Measurements from ENCODE around the gene LRG1. TPM values are rescaled to one million over a fixed set of nuclear protein-coding genes. Genes with fewer than 3 reads are reported as not detected.
A peak's percentile ranks its signal among the peaks of the same experiment; 100 is the strongest.

The LRG1 gene
- total and polyA plus RNA-seq, 9 of the 15 experiments (the other 6 are each of a cell fraction or from before 2014, with no cell fraction given), result 1.5 to 11.9 (median 8.7) TPM

DNA sequence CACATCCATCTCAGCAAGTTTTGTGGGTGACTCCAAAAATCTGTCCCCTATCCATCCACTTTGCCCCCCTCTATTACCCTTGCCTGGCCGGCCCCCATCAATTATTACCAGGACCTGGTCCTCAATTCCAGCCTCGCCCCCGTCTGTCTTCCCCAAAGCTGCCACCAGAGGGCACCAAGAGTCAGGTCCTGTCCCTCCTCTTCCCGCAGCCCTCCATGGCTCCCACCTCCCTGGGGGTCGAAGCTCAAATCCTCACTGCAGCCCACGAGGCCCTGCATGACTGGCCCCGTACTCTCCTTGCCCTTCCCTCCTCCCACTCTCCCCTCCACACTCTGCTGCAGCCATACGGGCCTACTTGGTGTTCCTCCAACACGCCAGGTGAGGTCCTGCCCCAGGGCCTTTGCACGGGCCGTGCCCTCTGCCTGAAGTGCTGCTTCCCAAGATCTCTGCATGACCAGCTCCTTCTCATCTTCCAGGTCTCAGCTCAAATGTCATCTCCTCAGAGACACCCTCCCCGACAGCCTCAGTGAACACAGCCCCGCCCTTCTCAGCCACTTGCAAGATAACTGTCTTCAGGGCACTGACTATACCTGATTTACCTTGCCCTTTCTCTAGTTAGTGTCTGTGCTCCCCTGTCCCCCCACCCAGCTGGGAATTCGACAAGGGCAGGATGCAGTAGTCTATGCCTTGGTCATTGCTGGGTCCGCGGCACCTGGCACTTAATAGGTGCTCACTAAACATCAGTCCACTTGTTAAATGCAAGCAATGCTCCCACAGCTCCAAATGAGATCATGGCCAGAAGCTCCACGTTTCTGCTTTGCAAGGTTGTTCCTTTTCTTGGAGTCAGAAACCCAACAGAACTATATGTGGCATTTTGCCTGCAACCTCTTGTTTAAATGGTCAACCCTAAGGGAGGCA lies 36.4 kb upstream of the LRG1 start (continued):
- TF ChIP-seq MGA (IDR thresholded peaks at IDR 0.05) (no peak), MED1 (CRISPR knock-in tag; IDR thresholded peaks at IDR 0.05; ENCODE audit: borderline replicate concordance) (no peak), POU5F1 (IDR thresholded peaks at IDR 0.05; ENCODE audit: borderline replicate concordance, low read depth, low read length, partially characterized antibody) (no peak), ESRRA (IDR thresholded peaks at IDR 0.05; ENCODE audit: borderline replicate concordance, low read depth) (peak; percentile 62; the same call in 1 of the 2 replicates), CHD4 (IDR thresholded peaks at IDR 0.05; ENCODE audit: insufficient read depth, insufficient replicate concordance, low read depth, low read length, poor library complexity, severe bottlenecking) (peak; percentile 73), ARID2 (IDR thresholded peaks at IDR 0.05) (peak; percentile 47; the same call in 1 of the 2 replicates), CTBP1 (IDR thresholded peaks at IDR 0.05; ENCODE audit: borderline replicate concordance) (peak; percentile 57; the same call in 1 of the 2 replicates), PCBP2 (IDR thresholded peaks at IDR 0.05; ENCODE audit: low read depth, low read length, poor library complexity, severe bottlenecking) (no peak), L3MBTL2 (IDR thresholded peaks at IDR 0.05) (peak; percentile 41; the same call in 1 of the 2 replicates), DACH1 (IDR thresholded peaks at IDR 0.05; ENCODE audit: partially characterized antibody) (no peak)
- TF ChIP-seq, protein P1, sequence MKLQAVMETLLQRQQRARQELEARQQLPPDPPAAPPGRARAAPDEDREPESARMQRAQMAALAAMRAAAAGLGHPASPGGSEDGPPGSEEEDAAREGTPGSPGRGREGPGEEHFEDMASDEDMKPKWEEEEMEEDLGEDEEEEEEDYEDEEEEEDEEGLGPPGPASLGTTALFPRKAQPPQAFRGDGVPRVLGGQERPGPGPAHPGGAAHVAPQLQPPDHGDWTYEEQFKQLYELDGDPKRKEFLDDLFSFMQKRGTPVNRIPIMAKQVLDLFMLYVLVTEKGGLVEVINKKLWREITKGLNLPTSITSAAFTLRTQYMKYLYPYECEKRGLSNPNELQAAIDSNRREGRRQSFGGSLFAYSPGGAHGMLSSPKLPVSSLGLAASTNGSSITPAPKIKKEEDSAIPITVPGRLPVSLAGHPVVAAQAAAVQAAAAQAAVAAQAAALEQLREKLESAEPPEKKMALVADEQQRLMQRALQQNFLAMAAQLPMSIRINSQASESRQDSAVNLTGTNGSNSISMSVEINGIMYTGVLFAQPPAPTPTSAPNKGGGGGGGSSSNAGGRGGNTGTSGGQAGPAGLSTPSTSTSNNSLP (IDR thresholded peaks at IDR 0.05; ENCODE audit: borderline replicate concordance, low read depth, low read length), result no peak
